Pancreas (tissue), 10 donors: Measurements from ENCODE around the gene UBASH3B. TPM values are rescaled to one million over a fixed set of nuclear protein-coding genes. Genes with fewer than 3 reads are reported as not detected.
A peak's percentile ranks its signal among the peaks of the same experiment; 100 is the strongest.
"Not testable (repeated sequence)": the region's sequence is repeated elsewhere in the genome, so short reads cannot be mapped to it uniquely, and the experiment has no call there.

Source experiments
- ATAC-seq, 4 donors: fragments of 200-7000 bp; cut with Tn5 transposase; one replicate each; pipeline versions ENCODE4 v1.8.0 to v1.9.1; 2020; ENCODE audit warnings: mild to moderate bottlenecking in 4 of 4, moderate library complexity in 4 of 4
- DNase-seq, 6 donors: peaks; one replicate each; pipeline ENCODE4 v3.0.0-alpha.2; 2020
- FAIRE-seq: peaks from 2 replicates; lab custom pipeline; 2012; peaks lifted over from hg19 to GRCh38; lab: Jason Lieb, UNC
- H3K27ac ChIP-seq, 4 donors: fragments of 200-600 bp; sonication (generic); 1 replicate in 3 of 4; 2 replicates in 1 of 4; pipeline versions ENCODE4 v1.5.0 to v1.8.0; 2020
- H3K27me3 ChIP-seq, 4 donors: fragments of 200-600 bp; one replicate each; pipeline ENCODE4 v1.8.0; 2021
- H3K36me3 ChIP-seq, 3 donors: fragments of 200-600 bp; sonication (generic) in 1 of 3; one replicate each; pipeline versions ENCODE4 v1.5.0 to v1.8.0; 2020 to 2021
- H3K4me1 ChIP-seq, 3 donors: fragments of 200-600 bp; one replicate each; pipeline ENCODE4 v1.8.0; 2021
- H3K4me3 ChIP-seq, 4 donors: fragments of 200-600 bp; sonication (generic) in 2 of 4; one replicate each; pipeline versions ENCODE4 v1.5.0 to v1.8.0; 2020 to 2021
- H3K9me3 ChIP-seq, 4 donors: fragments of 200-600 bp; one replicate each; pipeline ENCODE4 v1.8.0; 2021
- WGBS, 2 donors: extraction: QIAGEN DNeasy Blood & Tissue Kit; methylation state at CpG; one replicate each; pipeline ENCODE4 v1.1.7; 2013; 5-methylcytosine and 5-hydroxymethylcytosine counted together
- intact Hi-C, 3 donors: fragments of 100-400 bp; cut with DNase I; formaldehyde crosslinking; loops; one replicate each; pipeline versions ENCODE4 v1.11.1 to v1.14.2; 2022
- polyA plus RNA-seq, 2 donors: library from polyadenylated mRNA; stranded (reverse); fragments of 200-250 nt; gene quantifications; one replicate each; pipeline ENCODE4 v1.2.3, GENCODE V29; 2013
- total RNA-seq, 6 donors: library from RNA; stranded (reverse); fragmentation: NEBNext Ultra II Directional in 4 of 6; extraction: Animal tissue kit (Norgen Biotek cat#: 25700) in 4 of 6; gene quantifications; one replicate each; pipeline versions ENCODE4 v1.2.1 to v1.2.4, GENCODE V29; 2021 to 2023
- TF ChIP-seq, protein P1 (sequence below), 4 donors: fragments of 200-600 bp; sonication (generic) in 3 of 4; IDR thresholded peaks; one replicate each; pipeline versions ENCODE4 v1.5.0 to v1.8.0; 2021; ENCODE audit warnings: antibody characterized with exemption in 4 of 4
- donor health status: healthy with polysubstance abuse.
- donor health status: DM: no; HTN: no; CAD: no; lungs with moderate emphysema.
- donor health status: DM: no; HTN: no; CAD: no.
- donor health status: control.
- donor health status: control.
- donor health status: Bipolar disorder and iron deficiency.
- donor health status: DM: yes; HTN: yes; CAD: no.
- donor health status: DM: no; HTN: no; CAD: no.
- donor health status: DM: no; HTN: no; CAD: no.
- donor health status: DM: yes; HTN: yes; CAD: no.

Gene UBASH3B, protein sequence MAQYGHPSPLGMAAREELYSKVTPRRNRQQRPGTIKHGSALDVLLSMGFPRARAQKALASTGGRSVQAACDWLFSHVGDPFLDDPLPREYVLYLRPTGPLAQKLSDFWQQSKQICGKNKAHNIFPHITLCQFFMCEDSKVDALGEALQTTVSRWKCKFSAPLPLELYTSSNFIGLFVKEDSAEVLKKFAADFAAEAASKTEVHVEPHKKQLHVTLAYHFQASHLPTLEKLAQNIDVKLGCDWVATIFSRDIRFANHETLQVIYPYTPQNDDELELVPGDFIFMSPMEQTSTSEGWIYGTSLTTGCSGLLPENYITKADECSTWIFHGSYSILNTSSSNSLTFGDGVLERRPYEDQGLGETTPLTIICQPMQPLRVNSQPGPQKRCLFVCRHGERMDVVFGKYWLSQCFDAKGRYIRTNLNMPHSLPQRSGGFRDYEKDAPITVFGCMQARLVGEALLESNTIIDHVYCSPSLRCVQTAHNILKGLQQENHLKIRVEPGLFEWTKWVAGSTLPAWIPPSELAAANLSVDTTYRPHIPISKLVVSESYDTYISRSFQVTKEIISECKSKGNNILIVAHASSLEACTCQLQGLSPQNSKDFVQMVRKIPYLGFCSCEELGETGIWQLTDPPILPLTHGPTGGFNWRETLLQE
- total RNA-seq: 1 to 10 TPM; 1.1 to 5.8 (median 2.1) TPM
- under 1 TPM; 0.56 to 0.57 TPM for polyA plus RNA-seq

DNA sequence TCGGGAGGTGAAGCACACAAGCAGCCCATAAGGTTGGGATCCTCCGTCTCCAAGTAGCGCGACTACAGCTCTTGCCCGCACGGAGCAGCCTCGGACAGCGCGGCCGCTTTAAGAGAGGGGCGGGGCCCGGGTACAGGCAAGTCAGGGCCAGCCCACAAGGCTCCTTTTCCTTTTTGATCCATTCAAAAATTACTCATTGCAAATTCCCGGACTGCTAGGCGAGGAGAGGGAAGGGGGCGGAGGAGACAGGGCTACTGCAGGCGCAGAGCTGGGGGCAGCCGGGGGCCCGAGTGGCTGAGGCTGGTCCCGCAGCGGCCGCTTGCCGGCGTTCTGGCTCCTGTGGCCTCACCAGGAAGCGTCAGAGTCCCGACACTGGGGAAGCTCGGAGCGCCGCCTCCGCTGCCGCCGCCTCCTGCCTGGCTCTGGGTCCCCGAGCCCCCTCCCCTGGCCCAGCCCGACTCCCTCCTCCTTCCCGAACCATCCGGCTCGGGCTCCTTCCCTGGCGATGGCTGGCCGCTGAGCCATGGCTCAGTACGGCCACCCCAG lies at the start of gene UBASH3B:
TSS of gene UBASH3B (plus strand) at position 196 of the 546 bp plus-strand sequence. CDS start at position 524, 328 bp downstream.
- TF ChIP-seq, protein P1, sequence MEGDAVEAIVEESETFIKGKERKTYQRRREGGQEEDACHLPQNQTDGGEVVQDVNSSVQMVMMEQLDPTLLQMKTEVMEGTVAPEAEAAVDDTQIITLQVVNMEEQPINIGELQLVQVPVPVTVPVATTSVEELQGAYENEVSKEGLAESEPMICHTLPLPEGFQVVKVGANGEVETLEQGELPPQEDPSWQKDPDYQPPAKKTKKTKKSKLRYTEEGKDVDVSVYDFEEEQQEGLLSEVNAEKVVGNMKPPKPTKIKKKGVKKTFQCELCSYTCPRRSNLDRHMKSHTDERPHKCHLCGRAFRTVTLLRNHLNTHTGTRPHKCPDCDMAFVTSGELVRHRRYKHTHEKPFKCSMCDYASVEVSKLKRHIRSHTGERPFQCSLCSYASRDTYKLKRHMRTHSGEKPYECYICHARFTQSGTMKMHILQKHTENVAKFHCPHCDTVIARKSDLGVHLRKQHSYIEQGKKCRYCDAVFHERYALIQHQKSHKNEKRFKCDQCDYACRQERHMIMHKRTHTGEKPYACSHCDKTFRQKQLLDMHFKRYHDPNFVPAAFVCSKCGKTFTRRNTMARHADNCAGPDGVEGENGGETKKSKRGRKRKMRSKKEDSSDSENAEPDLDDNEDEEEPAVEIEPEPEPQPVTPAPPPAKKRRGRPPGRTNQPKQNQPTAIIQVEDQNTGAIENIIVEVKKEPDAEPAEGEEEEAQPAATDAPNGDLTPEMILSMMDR (IDR thresholded peaks at IDR 0.05): no peak
- intact Hi-C loops: no loop called here
- no peaks in the 10 kb centered on the region for H3K36me3 ChIP-seq
- H3K9me3 ChIP-seq: no peaks in the 10 kb centered on the region
- no peak for FAIRE-seq
- ATAC-seq: peak; percentile 83 to 90 (median 86)
- 0 to 1% methylated on average over 32 to 39 of the region's 39 CpGs for WGBS, 2 donors
- peak; percentile 70 to 90 (median 76) for DNase-seq
- peak within 1 kb of the TSS; percentile 69 to 92 (median 82) for H3K27ac ChIP-seq
- H3K4me3 ChIP-seq: peak within 1 kb of the TSS; percentile 77 to 94 (median 85)
- H3K4me1 ChIP-seq: peaks cover 0 to 9% (median 4%) of the 10 kb centered on the region in 3 donors
- H3K27me3 ChIP-seq: no peaks in the 10 kb centered on the region

DNA sequence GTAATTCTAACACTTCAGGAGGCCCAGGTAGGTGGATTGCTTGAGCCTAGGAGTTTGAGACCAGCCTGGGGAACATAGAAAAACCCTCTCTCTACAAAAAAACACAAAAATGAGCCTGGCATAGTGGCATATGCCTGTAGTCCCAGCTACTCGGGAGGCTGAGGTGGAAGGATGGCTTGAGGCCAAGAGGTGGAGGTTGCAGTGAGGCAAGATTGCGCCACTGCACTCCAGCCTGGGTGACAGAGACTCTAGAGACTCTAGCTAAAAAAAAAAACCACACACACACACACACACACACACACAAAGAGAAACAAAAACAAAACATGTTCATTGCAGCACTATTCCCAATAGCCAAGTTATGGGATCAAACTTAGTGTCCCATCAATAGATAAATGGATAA lies 48.4 kb upstream of the UBASH3B start:
- not testable (repeated sequence) for H3K4me1 ChIP-seq, ATAC-seq

DNA sequence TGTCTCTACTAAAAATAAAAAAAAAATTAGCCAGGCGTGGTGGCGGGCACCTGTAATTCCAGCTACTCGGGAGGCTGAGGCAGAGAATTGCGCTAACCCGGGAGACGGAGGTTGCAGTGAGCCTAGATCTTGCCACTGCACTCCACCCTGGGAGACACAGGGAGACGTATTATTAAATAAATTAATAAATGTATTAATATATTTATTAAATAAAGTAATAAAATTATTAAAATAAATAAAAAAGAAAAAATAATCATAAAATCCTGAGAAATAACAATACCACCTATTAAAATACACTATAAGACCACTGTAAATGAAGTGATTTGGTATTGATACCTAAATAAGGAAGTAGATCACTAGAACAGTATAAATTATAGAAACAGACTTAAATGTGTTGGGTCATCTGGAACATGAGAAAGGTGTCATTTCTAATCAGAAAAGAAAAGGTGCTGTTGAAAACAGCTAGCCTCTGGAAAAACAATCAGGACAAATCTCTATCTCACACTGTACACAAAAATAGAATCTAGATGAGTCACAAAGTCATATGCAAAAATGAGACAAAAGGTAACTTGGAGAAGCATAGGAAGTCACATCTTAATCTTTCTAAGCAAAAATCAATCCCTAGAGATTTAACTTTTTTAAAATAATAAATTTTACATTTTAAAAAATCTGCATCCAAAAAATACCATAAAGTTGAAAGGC lies 43.2 kb upstream of the UBASH3B start:
- no peaks in the 10 kb centered on the region for H3K9me3 ChIP-seq
- H3K36me3 ChIP-seq: no peaks in the 10 kb centered on the region
- TF ChIP-seq, protein P1 (IDR thresholded peaks at IDR 0.05): no peak
- H3K4me1 ChIP-seq: no peaks in the 10 kb centered on the region
- ATAC-seq (no peak), DNase-seq (no peak), FAIRE-seq (no peak)
- 91 to 96% methylated on average over 7 of the region's 7 CpGs for WGBS, 2 donors
- H3K27me3 ChIP-seq: no peaks in the 10 kb centered on the region
- H3K4me3 ChIP-seq: no peak overlapping the region
- H3K27ac ChIP-seq: no peak overlapping the region
- intact Hi-C loops: no loop called here

More for the DNA sequence above, 48.4 kb upstream of the UBASH3B start:
- FAIRE-seq, H3K27ac ChIP-seq, H3K4me3 ChIP-seq, H3K27me3 ChIP-seq, H3K36me3 ChIP-seq, H3K9me3 ChIP-seq, DNase-seq, intact Hi-C loops: not testable (repeated sequence)
- 55 to 60% methylated on average over 2 of the region's 2 CpGs for WGBS, 2 donors

DNA sequence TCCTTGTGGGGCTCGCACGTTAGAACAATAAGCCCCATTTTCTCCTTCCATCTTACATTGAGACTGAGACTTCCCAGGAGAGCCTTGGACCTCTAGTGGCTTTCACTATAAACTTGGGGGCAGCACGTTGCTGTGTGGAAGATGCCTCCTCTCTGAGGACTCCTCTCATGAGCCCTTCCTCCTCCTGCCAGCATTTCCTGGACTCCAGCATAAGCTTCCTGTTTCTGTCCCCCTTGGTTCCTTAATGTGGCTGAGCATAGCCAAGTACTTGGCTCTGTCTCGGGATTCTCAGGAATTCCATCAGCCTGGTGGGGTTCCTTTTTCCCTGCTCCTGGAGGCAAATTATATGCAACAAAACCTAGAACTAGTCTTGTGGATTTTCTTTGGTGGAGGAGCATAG lies 38.8 kb upstream of the UBASH3B start:
- FAIRE-seq: no peak
- intact Hi-C loops: no loop called here
- H3K4me3 ChIP-seq: no peak overlapping the region
- no peaks in the 10 kb centered on the region for H3K27me3 ChIP-seq
- no peaks in the 10 kb centered on the region for H3K36me3 ChIP-seq
- no peaks in the 10 kb centered on the region for H3K9me3 ChIP-seq
- ATAC-seq: no peak
- DNase-seq: no peak
- TF ChIP-seq, protein P1 (IDR thresholded peaks at IDR 0.05): no peak
- no peaks in the 10 kb centered on the region for H3K4me1 ChIP-seq
- 60 to 63% methylated on average over 4 of the region's 4 CpGs for WGBS, 2 donors
- H3K27ac ChIP-seq: no peak overlapping the region

DNA sequence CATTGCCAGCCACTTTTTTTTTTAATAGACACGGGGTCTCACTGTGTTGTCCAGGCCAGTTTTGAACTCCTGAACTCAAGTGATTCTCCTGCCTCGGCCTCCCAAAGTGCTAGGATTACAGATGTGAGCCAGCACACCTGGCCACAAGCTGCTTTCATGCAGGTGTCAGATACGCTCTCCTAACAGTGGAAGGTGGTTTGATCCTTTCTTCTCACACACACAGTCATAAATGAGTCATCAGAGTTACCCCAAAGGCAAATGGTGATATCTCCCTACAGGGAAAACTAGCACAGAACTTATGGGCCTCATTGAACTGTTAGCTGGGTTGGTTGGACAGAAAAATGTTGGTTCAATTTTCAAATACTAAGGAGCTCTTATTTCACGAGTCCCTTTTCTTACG lies 38.2 kb upstream of the UBASH3B start:
- Histone ChIP-seq H3K27ac (no peak overlapping the region), H3K36me3 (no peaks in the 10 kb centered on the region), H3K27me3 (no peaks in the 10 kb centered on the region), H3K4me3 (no peak overlapping the region), H3K4me1 (no peaks in the 10 kb centered on the region), H3K9me3 (no peaks in the 10 kb centered on the region)
- DNase-seq: no peak
- ATAC-seq: no peak
- no peak for FAIRE-seq
- TF ChIP-seq, protein P1 (IDR thresholded peaks at IDR 0.05): no peak
- intact Hi-C loops: no loop called here
- 88 to 89% methylated on average over 5 of the region's 5 CpGs for whole genome bisulfite sequencing, 2 donors
